ENCODE measurements around the gene ARAP1. TPM values are rescaled to one million over a fixed set of nuclear protein-coding genes. Genes with fewer than 3 reads are reported as not detected.

The ARAP1 gene
- total RNA-seq, 2 experiments from 2014 or later, result 84.3 to 89.6 TPM

- no peak for ATAC-seq
- peaks cover 19% of the 10 kb centered on the region for H3K36me3 Mint-ChIP-seq (ENCODE audit: low read depth)
- no peaks in the 10 kb centered on the region for H3K27me3 Mint-ChIP-seq (ENCODE audit: low read depth)
- DNase-seq, result no peak
- H3K27ac Mint-ChIP-seq, result peak overlapping the region; percentile 90
- H3K4me1 Mint-ChIP-seq (ENCODE audit: low read depth), result peaks cover 54% of the 10 kb centered on the region
- no peaks in the 10 kb centered on the region for H3K9me3 Mint-ChIP-seq (ENCODE audit: insufficient read depth)
- POLR2A ChIA-PET, result no interaction called here
- CTCF ChIA-PET, result interaction anchor here (0.6 to 2.0 kb wide), 3 partner anchors 35 to 100 kb away, joined by 3 to 5 read pairs (median 3); partner anchors contain the start of gene STARD10
- peak overlapping the region; percentile 85 for H3K4me3 Mint-ChIP-seq
These were observed 32.7 kb downstream of the ARAP1 start for GRCh38 chr11:72719551-72719950.

GRCh38 chr11:72719144-72719543 is 33.1 kb downstream of the ARAP1 start:
- ATAC-seq, result no peak

GRCh38 chr11:72718101-72718501 is 34.1 kb downstream of the ARAP1 start:
- DNase-seq (no peak), ATAC-seq (no peak)
- H3K4me3 Mint-ChIP-seq, result no peak overlapping the region
- H3K9me3 Mint-ChIP-seq (ENCODE audit: insufficient read depth), result no peaks in the 10 kb centered on the region
- H3K4me1 Mint-ChIP-seq (ENCODE audit: low read depth), result peaks cover 50% of the 10 kb centered on the region
- peaks cover 19% of the 10 kb centered on the region for H3K36me3 Mint-ChIP-seq (ENCODE audit: low read depth)
- ChIA-PET CTCF (no interaction called here), POLR2A (no interaction called here)
- H3K27me3 Mint-ChIP-seq (ENCODE audit: low read depth), result no peaks in the 10 kb centered on the region
- H3K27ac Mint-ChIP-seq, result peak overlapping the region; percentile 55

More at GRCh38 chr11:72719144-72719543, 33.1 kb downstream of the ARAP1 start:
- POLR2A ChIA-PET, result no interaction called here
- CTCF ChIA-PET, result interaction anchor here (0.6 to 2.0 kb wide), 3 partner anchors 35 to 100 kb away, joined by 3 to 5 read pairs (median 3); partner anchors contain the start of gene STARD10
- Mint-ChIP-seq H3K27me3 (ENCODE audit: low read depth) (no peaks in the 10 kb centered on the region), H3K4me1 (ENCODE audit: low read depth) (peaks cover 56% of the 10 kb centered on the region), H3K4me3 (no peak overlapping the region), H3K36me3 (ENCODE audit: low read depth) (peaks cover 19% of the 10 kb centered on the region), H3K9me3 (ENCODE audit: insufficient read depth) (no peaks in the 10 kb centered on the region), H3K27ac (peak overlapping the region; percentile 90)
- DNase-seq, result no peak

- Mint-ChIP-seq H3K4me3 (no peak overlapping the region), H3K4me1 (ENCODE audit: low read depth) (peaks cover 43% of the 10 kb centered on the region), H3K27ac (no peak overlapping the region), H3K36me3 (ENCODE audit: low read depth) (peaks cover 23% of the 10 kb centered on the region), H3K27me3 (ENCODE audit: low read depth) (no peaks in the 10 kb centered on the region), H3K9me3 (ENCODE audit: insufficient read depth) (no peaks in the 10 kb centered on the region)
- CTCF ChIA-PET, result interaction anchor here (1.0 to 1.9 kb wide), 5 partner anchors 8 to 246 kb away, joined by 3 to 10 read pairs (median 4); partner anchors contain the start of genes ATG16L2 and STARD10
- POLR2A ChIA-PET, result interaction anchor here (0.6 to 1.0 kb wide), 2 partner anchors 13 to 441 kb away, joined by 3 read pairs; no protein-coding TSS in a partner anchor
- no peak for ATAC-seq
- DNase-seq, result no peak
These were observed 35.3 kb downstream of the ARAP1 start for GRCh38 chr11:72716788-72717435.

GRCh38 chr11:72716290-72716689 is 35.9 kb downstream of the ARAP1 start:
- no peaks in the 10 kb centered on the region for H3K27me3 Mint-ChIP-seq (ENCODE audit: low read depth)
- CTCF ChIA-PET, result interaction anchor here (1.0 to 1.9 kb wide), 5 partner anchors 9 to 246 kb away, joined by 3 to 10 read pairs (median 4); partner anchors contain the start of genes ATG16L2 and STARD10

GRCh38 chr11:72712841-72713240 is 39.4 kb downstream of the ARAP1 start:
- CTCF ChIA-PET, result no interaction called here
- ATAC-seq (no peak), DNase-seq (no peak)
- H3K36me3 Mint-ChIP-seq (ENCODE audit: low read depth), result peaks cover 25% of the 10 kb centered on the region
- H3K4me3 Mint-ChIP-seq, result no peak overlapping the region
- POLR2A ChIA-PET, result no interaction called here
- H3K9me3 Mint-ChIP-seq (ENCODE audit: insufficient read depth), result no peaks in the 10 kb centered on the region
- no peak overlapping the region for H3K27ac Mint-ChIP-seq
- no peaks in the 10 kb centered on the region for H3K27me3 Mint-ChIP-seq (ENCODE audit: low read depth)
- H3K4me1 Mint-ChIP-seq (ENCODE audit: low read depth), result peaks cover 15% of the 10 kb centered on the region

More at GRCh38 chr11:72716290-72716689, 35.9 kb downstream of the ARAP1 start:
- Mint-ChIP-seq H3K4me3 (no peak overlapping the region), H3K9me3 (ENCODE audit: insufficient read depth) (no peaks in the 10 kb centered on the region), H3K27ac (no peak overlapping the region), H3K4me1 (ENCODE audit: low read depth) (peaks cover 42% of the 10 kb centered on the region), H3K36me3 (ENCODE audit: low read depth) (peaks cover 23% of the 10 kb centered on the region)
- DNase-seq, result no peak
- POLR2A ChIA-PET, result interaction anchor here (1.0 kb wide), 1 partner anchor 13 kb away, joined by 3 read pairs; no protein-coding TSS in a partner anchor
- no peak for ATAC-seq

- POLR2A ChIA-PET, result no interaction called here
These were observed 39.9 kb downstream of the ARAP1 start for GRCh38 chr11:72712168-72712751.

GRCh38 chr11:72711141-72711540 is 41.1 kb downstream of the ARAP1 start:
- CTCF ChIA-PET, result no interaction called here
- POLR2A ChIA-PET, result no interaction called here
- H3K36me3 Mint-ChIP-seq (ENCODE audit: low read depth), result peaks cover 40% of the 10 kb centered on the region

More at GRCh38 chr11:72712168-72712751, 39.9 kb downstream of the ARAP1 start:
- DNase-seq, result no peak
- no peak for ATAC-seq
- H3K27me3 Mint-ChIP-seq (ENCODE audit: low read depth), result no peaks in the 10 kb centered on the region
- no peak overlapping the region for H3K27ac Mint-ChIP-seq
- peaks cover 15% of the 10 kb centered on the region for H3K4me1 Mint-ChIP-seq (ENCODE audit: low read depth)
- H3K9me3 Mint-ChIP-seq (ENCODE audit: insufficient read depth), result no peaks in the 10 kb centered on the region
- no peak overlapping the region for H3K4me3 Mint-ChIP-seq
- CTCF ChIA-PET, result no interaction called here
- H3K36me3 Mint-ChIP-seq (ENCODE audit: low read depth), result peaks cover 31% of the 10 kb centered on the region

GRCh38 chr11:72710278-72710677 is 41.9 kb downstream of the ARAP1 start:
- H3K36me3 Mint-ChIP-seq (ENCODE audit: low read depth), result peaks cover 43% of the 10 kb centered on the region
- H3K4me3 Mint-ChIP-seq, result no peak overlapping the region
- H3K9me3 Mint-ChIP-seq (ENCODE audit: insufficient read depth), result no peaks in the 10 kb centered on the region
- peaks cover 9% of the 10 kb centered on the region for H3K4me1 Mint-ChIP-seq (ENCODE audit: low read depth)
- CTCF ChIA-PET, result no interaction called here
- no peaks in the 10 kb centered on the region for H3K27me3 Mint-ChIP-seq (ENCODE audit: low read depth)
- POLR2A ChIA-PET, result no interaction called here
- H3K27ac Mint-ChIP-seq, result no peak overlapping the region
- ATAC-seq, result no peak
- DNase-seq, result no peak

More at GRCh38 chr11:72711141-72711540, 41.1 kb downstream of the ARAP1 start:
- H3K4me1 Mint-ChIP-seq (ENCODE audit: low read depth), result peaks cover 12% of the 10 kb centered on the region
- ATAC-seq (no peak), DNase-seq (no peak)
- no peaks in the 10 kb centered on the region for H3K9me3 Mint-ChIP-seq (ENCODE audit: insufficient read depth)
- H3K27me3 Mint-ChIP-seq (ENCODE audit: low read depth), result no peaks in the 10 kb centered on the region
- H3K4me3 Mint-ChIP-seq, result no peak overlapping the region
- H3K27ac Mint-ChIP-seq, result peak overlapping the region; percentile 55

GRCh38 chr11:72709478-72710238 is 42.5 kb downstream of the ARAP1 start:
- H3K9me3 Mint-ChIP-seq (ENCODE audit: insufficient read depth), result no peaks in the 10 kb centered on the region
- no peak for ATAC-seq
- no peak overlapping the region for H3K4me3 Mint-ChIP-seq
- H3K4me1 Mint-ChIP-seq (ENCODE audit: low read depth), result peaks cover 7% of the 10 kb centered on the region
- ChIA-PET CTCF (no interaction called here), POLR2A (no interaction called here)
- H3K27ac Mint-ChIP-seq, result no peak overlapping the region
- DNase-seq, result no peak
- peaks cover 43% of the 10 kb centered on the region for H3K36me3 Mint-ChIP-seq (ENCODE audit: low read depth)
- H3K27me3 Mint-ChIP-seq (ENCODE audit: low read depth), result no peaks in the 10 kb centered on the region

- Mint-ChIP-seq H3K27me3 (ENCODE audit: low read depth) (no peaks in the 10 kb centered on the region), H3K4me1 (ENCODE audit: low read depth) (no peaks in the 10 kb centered on the region), H3K4me3 (no peak overlapping the region), H3K36me3 (ENCODE audit: low read depth) (peaks cover 40% of the 10 kb centered on the region), H3K27ac (no peak overlapping the region), H3K9me3 (ENCODE audit: insufficient read depth) (no peaks in the 10 kb centered on the region)
- ChIA-PET POLR2A (no interaction called here), CTCF (no interaction called here)
- DNase-seq (no peak), ATAC-seq (no peak)
These were observed 45.2 kb downstream of the ARAP1 start for GRCh38 chr11:72707032-72707431.

- no peaks in the 10 kb centered on the region for H3K4me1 Mint-ChIP-seq (ENCODE audit: low read depth)
- no peak overlapping the region for H3K4me3 Mint-ChIP-seq
- ATAC-seq, result no peak
- H3K36me3 Mint-ChIP-seq (ENCODE audit: low read depth), result peaks cover 42% of the 10 kb centered on the region
- DNase-seq, result no peak
- H3K9me3 Mint-ChIP-seq (ENCODE audit: insufficient read depth), result no peaks in the 10 kb centered on the region
- ChIA-PET CTCF (interaction anchor here (1.4 kb wide), 1 partner anchor 22 kb away, joined by 6 read pairs; no protein-coding TSS in a partner anchor), POLR2A (no interaction called here)
- H3K27me3 Mint-ChIP-seq (ENCODE audit: low read depth), result no peaks in the 10 kb centered on the region
- H3K27ac Mint-ChIP-seq, result no peak overlapping the region
These were observed 45.6 kb downstream of the ARAP1 start for GRCh38 chr11:72706579-72706978.

Data from activated CD8-positive, alpha-beta T cell treated with anti-CD3 and anti-CD28 coated beads, Interleukin-2, amount 10 ng/mL, durations not matched to agents 7 days and 5 days (primary cell).